Measurements from ENCODE around the gene HOXB3.

The HOXB3 gene

DNA sequence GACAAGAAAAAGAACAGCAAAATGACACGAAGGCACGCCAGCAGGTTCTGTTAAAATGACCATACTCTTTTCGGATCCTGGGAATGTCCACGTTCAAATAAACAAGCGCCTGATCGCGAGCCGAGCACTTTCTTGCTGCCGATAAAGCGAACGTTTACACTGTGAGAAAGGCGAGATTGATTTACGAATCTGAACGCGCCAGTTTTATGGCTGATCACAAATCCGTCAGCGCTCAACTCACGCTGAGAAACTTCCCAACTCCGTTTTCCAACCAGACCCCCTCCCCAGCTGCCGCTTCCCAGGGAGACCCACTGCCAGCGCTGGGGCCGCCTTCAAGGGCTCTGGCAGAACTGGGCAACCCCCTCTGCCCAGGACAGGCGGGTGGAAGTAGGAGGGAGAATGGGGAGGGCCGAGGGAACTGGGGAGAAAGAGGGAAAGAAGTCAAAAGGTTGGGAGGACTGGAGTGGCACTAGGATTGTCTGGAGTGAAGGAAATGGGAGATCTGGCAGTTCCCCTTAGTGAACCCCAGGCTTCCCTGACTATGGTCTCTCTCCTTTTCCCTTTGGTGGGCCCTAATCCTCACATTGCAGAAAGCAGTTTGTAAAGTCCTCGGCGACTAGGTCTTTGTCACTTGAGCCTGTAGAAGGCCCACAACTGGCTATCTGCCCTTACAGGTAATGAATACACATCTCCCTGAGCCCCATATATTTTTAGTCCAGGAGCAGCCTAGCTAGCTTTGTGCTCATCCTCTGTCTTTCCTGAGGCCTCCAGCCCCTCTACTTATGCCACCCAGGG lies 18.8 kb downstream of the HOXB3 start:
- TF ChIP-seq, protein P1, sequence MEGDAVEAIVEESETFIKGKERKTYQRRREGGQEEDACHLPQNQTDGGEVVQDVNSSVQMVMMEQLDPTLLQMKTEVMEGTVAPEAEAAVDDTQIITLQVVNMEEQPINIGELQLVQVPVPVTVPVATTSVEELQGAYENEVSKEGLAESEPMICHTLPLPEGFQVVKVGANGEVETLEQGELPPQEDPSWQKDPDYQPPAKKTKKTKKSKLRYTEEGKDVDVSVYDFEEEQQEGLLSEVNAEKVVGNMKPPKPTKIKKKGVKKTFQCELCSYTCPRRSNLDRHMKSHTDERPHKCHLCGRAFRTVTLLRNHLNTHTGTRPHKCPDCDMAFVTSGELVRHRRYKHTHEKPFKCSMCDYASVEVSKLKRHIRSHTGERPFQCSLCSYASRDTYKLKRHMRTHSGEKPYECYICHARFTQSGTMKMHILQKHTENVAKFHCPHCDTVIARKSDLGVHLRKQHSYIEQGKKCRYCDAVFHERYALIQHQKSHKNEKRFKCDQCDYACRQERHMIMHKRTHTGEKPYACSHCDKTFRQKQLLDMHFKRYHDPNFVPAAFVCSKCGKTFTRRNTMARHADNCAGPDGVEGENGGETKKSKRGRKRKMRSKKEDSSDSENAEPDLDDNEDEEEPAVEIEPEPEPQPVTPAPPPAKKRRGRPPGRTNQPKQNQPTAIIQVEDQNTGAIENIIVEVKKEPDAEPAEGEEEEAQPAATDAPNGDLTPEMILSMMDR (IDR thresholded peaks at IDR 0.05; ENCODE audit: poor library complexity, severe bottlenecking) = no peak
- ATAC-seq (ENCODE audit: low read depth) = no peak
- DNase-seq (ENCODE audit: low spot score) = no peak

DNA sequence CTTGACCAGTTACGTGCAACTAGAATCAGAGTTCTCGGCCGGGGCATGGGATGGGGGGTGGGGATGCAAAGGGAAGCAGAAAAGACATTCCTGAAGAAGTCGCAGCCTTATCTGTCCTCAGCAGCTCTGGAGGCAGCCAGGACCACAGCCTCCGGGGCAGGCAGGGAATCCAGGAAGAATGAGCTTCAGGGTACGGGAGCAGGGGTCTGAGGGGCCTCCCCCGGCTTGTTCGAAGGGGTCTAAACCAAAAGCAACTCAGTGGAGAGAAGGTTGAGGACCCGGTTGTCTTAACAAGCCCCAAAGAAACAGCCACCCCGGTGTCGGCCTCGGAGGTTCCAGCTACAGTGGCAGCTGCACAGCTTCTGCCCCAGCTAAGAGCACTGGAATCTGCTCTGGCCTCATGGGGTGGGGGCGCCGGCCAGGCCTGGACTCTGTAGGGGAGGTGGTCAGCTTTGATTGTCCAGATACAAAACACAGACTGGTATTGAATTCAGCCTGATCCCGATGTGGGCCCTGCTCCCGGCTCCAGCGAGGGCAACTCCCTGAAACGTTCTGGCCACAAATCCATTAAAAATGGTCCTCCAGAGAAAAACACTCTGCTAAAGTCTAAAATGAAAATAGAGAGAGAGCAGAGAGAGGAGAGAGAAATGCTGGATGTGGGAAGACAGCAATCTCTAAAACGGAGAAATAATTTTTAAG lies 19.6 kb downstream of the HOXB3 start:
- Histone ChIP-seq H3K27ac (ENCODE audit: poor library complexity, severe bottlenecking) (no peak overlapping the region), H3K36me3 (ENCODE audit: low read depth) (no peaks in the 10 kb centered on the region), H3K4me3 (ENCODE audit: severe bottlenecking) (no peak overlapping the region), H3K27me3 (ENCODE audit: insufficient read depth, poor library complexity, severe bottlenecking) (no peaks in the 10 kb centered on the region), H3K4me1 (ENCODE audit: insufficient read depth, poor library complexity, severe bottlenecking) (peaks cover 5% of the 10 kb centered on the region), H3K9me3 (ENCODE audit: severe bottlenecking) (no peaks in the 10 kb centered on the region)
- no peak for ATAC-seq (ENCODE audit: low read depth)
- TF ChIP-seq, protein P1 (IDR thresholded peaks at IDR 0.05; ENCODE audit: poor library complexity, severe bottlenecking) = no peak
- no peak for DNase-seq (ENCODE audit: low spot score)

More for the DNA sequence above, 18.8 kb downstream of the HOXB3 start:
- Histone ChIP-seq H3K4me1 (ENCODE audit: insufficient read depth, poor library complexity, severe bottlenecking) (peaks cover 5% of the 10 kb centered on the region), H3K27me3 (ENCODE audit: insufficient read depth, poor library complexity, severe bottlenecking) (no peaks in the 10 kb centered on the region), H3K36me3 (ENCODE audit: low read depth) (peaks cover 4% of the 10 kb centered on the region), H3K9me3 (ENCODE audit: severe bottlenecking) (no peaks in the 10 kb centered on the region), H3K27ac (ENCODE audit: poor library complexity, severe bottlenecking) (no peak overlapping the region), H3K4me3 (ENCODE audit: severe bottlenecking) (no peak overlapping the region)

DNA sequence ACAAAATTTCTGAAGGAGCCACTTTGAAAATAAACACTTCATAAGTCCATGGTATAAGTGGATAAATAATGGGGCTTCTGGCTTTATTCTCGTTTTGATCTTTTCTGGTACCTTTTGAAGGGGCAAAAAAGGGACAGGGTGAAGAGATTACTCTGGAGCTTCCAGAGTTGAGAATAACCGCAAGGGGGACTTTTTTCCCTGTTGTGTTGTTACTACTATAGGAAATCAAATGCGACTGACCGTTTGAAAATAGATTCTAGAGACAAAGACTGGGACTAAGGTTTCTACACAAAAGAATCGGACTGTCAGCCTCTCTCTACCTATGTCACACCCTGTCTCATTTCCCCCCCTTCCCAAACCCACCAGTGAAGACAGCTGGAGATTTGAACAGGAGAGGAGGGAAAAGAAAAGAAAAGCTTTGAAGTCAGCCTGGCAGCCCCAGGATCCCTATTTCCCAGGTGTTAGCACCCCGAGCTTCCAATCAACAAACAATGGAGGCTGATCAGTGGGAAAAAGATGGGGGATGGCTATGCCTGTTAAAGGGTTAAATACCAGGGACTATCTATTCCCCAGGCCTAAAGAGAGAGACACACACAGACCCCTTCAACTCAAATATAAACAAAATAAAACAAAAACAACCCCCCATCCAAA lies 20.2 kb downstream of the HOXB3 start:
- TF ChIP-seq, protein P1 (IDR thresholded peaks at IDR 0.05; ENCODE audit: poor library complexity, severe bottlenecking) = no peak
- ATAC-seq (ENCODE audit: low read depth) (no peak), DNase-seq (ENCODE audit: low spot score) (no peak)
- Histone ChIP-seq H3K4me3 (ENCODE audit: severe bottlenecking) (no peak overlapping the region), H3K9me3 (ENCODE audit: severe bottlenecking) (no peaks in the 10 kb centered on the region), H3K27me3 (ENCODE audit: insufficient read depth, poor library complexity, severe bottlenecking) (no peaks in the 10 kb centered on the region), H3K27ac (ENCODE audit: poor library complexity, severe bottlenecking) (no peak overlapping the region), H3K4me1 (ENCODE audit: insufficient read depth, poor library complexity, severe bottlenecking) (peaks cover 5% of the 10 kb centered on the region), H3K36me3 (ENCODE audit: low read depth) (no peaks in the 10 kb centered on the region)

DNA sequence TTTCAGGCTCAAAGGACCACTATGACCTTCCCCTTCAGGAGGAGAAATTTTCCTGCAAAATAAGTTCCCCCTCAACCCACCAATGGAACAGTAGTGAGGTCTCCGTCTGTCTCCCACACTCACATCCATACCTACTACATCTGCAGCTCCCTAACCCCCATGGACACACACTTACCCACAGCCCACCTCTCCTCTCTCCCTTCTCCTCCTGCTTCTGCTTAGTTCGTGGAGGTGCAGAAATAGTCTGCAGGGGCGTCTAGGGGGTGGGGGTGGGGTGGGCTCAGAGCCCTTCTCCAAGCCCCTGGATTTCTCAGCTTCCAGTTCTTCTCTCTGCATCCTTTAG lies 20.8 kb downstream of the HOXB3 start:
- no peak for ATAC-seq (ENCODE audit: low read depth)
- H3K9me3 ChIP-seq (ENCODE audit: severe bottlenecking) = no peaks in the 10 kb centered on the region
- H3K27me3 ChIP-seq (ENCODE audit: insufficient read depth, poor library complexity, severe bottlenecking) = no peaks in the 10 kb centered on the region
- H3K36me3 ChIP-seq (ENCODE audit: low read depth) = no peaks in the 10 kb centered on the region
- TF ChIP-seq, protein P1 (IDR thresholded peaks at IDR 0.05; ENCODE audit: poor library complexity, severe bottlenecking) = no peak
- peaks cover 5% of the 10 kb centered on the region for H3K4me1 ChIP-seq (ENCODE audit: insufficient read depth, poor library complexity, severe bottlenecking)
- no peak overlapping the region for H3K27ac ChIP-seq (ENCODE audit: poor library complexity, severe bottlenecking)
- DNase-seq (ENCODE audit: low spot score) = no peak
- no peak overlapping the region for H3K4me3 ChIP-seq (ENCODE audit: severe bottlenecking)
